Measurements from ENCODE around the gene GCA.

The GCA gene

GRCh38 chr2:162400336-162400735, 56.4 kb downstream of the GCA start:
- in situ Hi-C loops (cut with HindIII; ENCODE audit: low pct_unique_long_range_greater_than_20kb, low sequenced_read_pairs), result no loop called here
- no peak for DNase-seq (ENCODE audit: low read depth in 1 of 2, low spot score in 1 of 2)
- TF ChIP-seq JUND (IDR thresholded peaks at IDR 0.05; ENCODE audit: low read depth), result no peak

DNA sequence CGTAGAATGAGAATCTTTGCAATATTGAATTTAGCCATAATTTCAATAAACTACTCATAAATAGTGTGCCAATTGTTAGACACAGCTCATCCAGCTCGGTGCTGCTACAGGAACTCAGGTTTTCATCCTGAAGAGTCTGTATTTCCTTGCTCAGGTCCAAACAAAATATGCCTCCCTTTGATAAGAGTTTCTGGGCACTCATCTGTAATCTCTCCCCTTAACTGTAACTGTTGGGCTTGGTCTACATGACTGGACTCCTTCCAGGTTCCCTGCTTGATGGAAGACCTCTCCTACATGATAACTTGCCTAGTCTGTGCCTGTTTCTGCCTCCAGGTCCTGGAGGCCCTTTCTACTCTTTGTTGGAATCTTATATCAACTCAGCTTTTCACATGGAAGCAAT, 57.9 kb downstream of the GCA start:
- in situ Hi-C loops (cut with HindIII; ENCODE audit: low pct_unique_long_range_greater_than_20kb, low sequenced_read_pairs), result no loop called here
- DNase-seq (ENCODE audit: low read depth in 1 of 2, low spot score in 1 of 2), result no peak
- TF ChIP-seq JUND (IDR thresholded peaks at IDR 0.05; ENCODE audit: low read depth), result no peak

GRCh38 chr2:162403884-162404283, 60.0 kb downstream of the GCA start:
- in situ Hi-C loops (cut with HindIII; ENCODE audit: low pct_unique_long_range_greater_than_20kb, low sequenced_read_pairs), result no loop called here
- no peak for DNase-seq (ENCODE audit: low read depth in 1 of 2, low spot score in 1 of 2)
- no peak for TF ChIP-seq JUND (IDR thresholded peaks at IDR 0.05; ENCODE audit: low read depth)

Data from T47D (cell line).